Colonic mucosa (tissue), 4 donors: ENCODE data around the gene ACOD1. TPM values are rescaled to one million over a fixed set of nuclear protein-coding genes. Genes with fewer than 3 reads are reported as not detected.
A peak's percentile ranks its signal among the peaks of the same experiment; 100 is the strongest.

Source experiments
- DNase-seq: peaks from one replicate; pipeline ENCODE4 v3.0.0-alpha.2; 2020
- H3K27ac ChIP-seq: fragments of 200-600 bp; one replicate; pipeline ENCODE4 v1.8.0; 2021
- H3K27me3 ChIP-seq: fragments of 200-600 bp; one replicate; pipeline ENCODE4 v1.8.0; 2021
- H3K36me3 ChIP-seq: fragments of 200-600 bp; one replicate; pipeline ENCODE4 v1.8.0; 2021
- H3K4me1 ChIP-seq: fragments of 200-600 bp; one replicate; pipeline ENCODE4 v1.8.0; 2021; ENCODE audit warnings: mild to moderate bottlenecking
- H3K4me3 ChIP-seq: fragments of 200-600 bp; one replicate; pipeline ENCODE4 v1.8.0; 2021
- H3K9ac ChIP-seq, 2 donors: one replicate each; pipeline ENCODE4 v1.7.0; 2013; ENCODE audit warnings: control low read depth in 2 of 2, low read depth in 2 of 2, low read length in 2 of 2
- H3K9me3 ChIP-seq: fragments of 200-600 bp; one replicate; pipeline ENCODE4 v1.8.0; 2021
- CTCF ChIP-seq: fragments of 200-600 bp; IDR thresholded peaks from one replicate; pipeline ENCODE4 v1.8.0; 2022; ENCODE audit warnings: antibody characterized with exemption, mild to moderate bottlenecking
- intact Hi-C: fragments of 100-400 bp; cut with DNase I; formaldehyde crosslinking; loops from one replicate; pipeline ENCODE4 v1.14.1; 2022
- total RNA-seq, 2 donors: library from RNA; stranded (reverse); fragmentation: NEBNext Ultra II Directional in 1 of 2; extraction: Animal tissue kit (Norgen Biotek cat#: 25700) in 1 of 2; gene quantifications; one replicate each; pipeline ENCODE4 v1.2.1, GENCODE V29; 2021
- donor health status: healthy.
- donor health status: DM: no; HTN: no; CAD: no.
- donor health status: DM: no; HTN: no; CAD: no.

The ACOD1 gene
- total RNA-seq, 2 donors from 2014 or later, result not detected

- DNase-seq, result peak; percentile 93
- TF ChIP-seq CTCF, result no peak
- Histone ChIP-seq H3K9me3 (no peaks in the 10 kb centered on the region), H3K4me1 (no peaks in the 10 kb centered on the region), H3K27ac (peak within 1 kb of the TSS; percentile 91), H3K36me3 (no peaks in the 10 kb centered on the region), H3K4me3 (peak within 1 kb of the TSS; percentile 81), H3K9ac (peak within 1 kb of the TSS; percentile 76 to 85), H3K27me3 (no peaks in the 10 kb centered on the region)
- intact Hi-C loops, result loop anchor here (5.0 kb wide), 1 partner anchor 35 kb away; the partner anchor contains the start of gene FBXL3
Measured at GRCh38 chr13:76991796-76992547, 43.7 kb downstream of the ACOD1 start, which contains the start of gene CLN5. CLN5 (plus strand) TSS chr13:76992081; CDS start chr13:76992099, 18 bp downstream.

- Histone ChIP-seq H3K9me3 (no peaks in the 10 kb centered on the region), H3K9ac (peak overlapping the region; percentile 76 to 85), H3K27me3 (no peaks in the 10 kb centered on the region), H3K27ac (peak overlapping the region; percentile 91), H3K36me3 (no peaks in the 10 kb centered on the region), H3K4me1 (no peaks in the 10 kb centered on the region), H3K4me3 (peak overlapping the region; percentile 81)
- TF ChIP-seq CTCF, result no peak
- DNase-seq, result peak; percentile 61
- intact Hi-C loops, result loop anchor here (5.0 kb wide), 1 partner anchor 35 kb away; the partner anchor contains the start of gene FBXL3
Measured at GRCh38 chr13:76992548-76993001, 44.3 kb downstream of the ACOD1 start.

GRCh38 chr13:76993021-76993420 lies 44.7 kb downstream of the ACOD1 start:
- H3K9ac ChIP-seq, result peak overlapping the region; percentile 76 to 85
- H3K36me3 ChIP-seq, result no peaks in the 10 kb centered on the region
- TF ChIP-seq CTCF, result no peak
- H3K9me3 ChIP-seq, result no peaks in the 10 kb centered on the region
- intact Hi-C loops, result loop anchor here (5.0 kb wide), 1 partner anchor 34 kb away; the partner anchor contains the start of gene FBXL3
- H3K4me1 ChIP-seq, result no peaks in the 10 kb centered on the region
- no peaks in the 10 kb centered on the region for H3K27me3 ChIP-seq
- peak overlapping the region; percentile 81 for H3K4me3 ChIP-seq
- no peak for DNase-seq
- peak overlapping the region; percentile 91 for H3K27ac ChIP-seq

- Histone ChIP-seq H3K36me3 (no peaks in the 10 kb centered on the region), H3K4me1 (no peaks in the 10 kb centered on the region), H3K27ac (no peak overlapping the region), H3K9ac (no peak overlapping the region), H3K9me3 (no peaks in the 10 kb centered on the region), H3K4me3 (no peak overlapping the region), H3K27me3 (no peaks in the 10 kb centered on the region)
- no peak for DNase-seq
- intact Hi-C loops, result loop anchor here (5.0 kb wide), 1 partner anchor 34 kb away; the partner anchor contains the start of gene FBXL3
- TF ChIP-seq CTCF, result no peak
Measured at GRCh38 chr13:76993473-76993872, 45.2 kb downstream of the ACOD1 start.

- no peak for TF ChIP-seq CTCF
- no peak for DNase-seq
- no peak overlapping the region for H3K9ac ChIP-seq
- no peaks in the 10 kb centered on the region for H3K27me3 ChIP-seq
- H3K4me1 ChIP-seq, result no peaks in the 10 kb centered on the region
- no peaks in the 10 kb centered on the region for H3K9me3 ChIP-seq
- H3K4me3 ChIP-seq, result no peak overlapping the region
- intact Hi-C loops, result loop anchor here (5.0 kb wide), 1 partner anchor 33 kb away; the partner anchor contains the start of gene FBXL3
- no peak overlapping the region for H3K27ac ChIP-seq
- H3K36me3 ChIP-seq, result no peaks in the 10 kb centered on the region
Measured at GRCh38 chr13:76994281-76994680, 46.0 kb downstream of the ACOD1 start.
